Mucosa of descending colon (tissue), 3 donors: ENCODE measurements around the gene JSRP1. TPM values are rescaled to one million over a fixed set of nuclear protein-coding genes. Genes with fewer than 3 reads are reported as not detected.
"Not testable (repeated sequence)": the region's sequence is repeated elsewhere in the genome, so short reads cannot be mapped to it uniquely, and the experiment has no call there.

ENCODE experiments used
- ATAC-seq: fragments of 200-7000 bp; cut with Tn5 transposase; one replicate; pipeline ENCODE4 v1.9.1; 2020; ENCODE audit warnings: mild to moderate bottlenecking, moderate library complexity
- DNase-seq, 3 donors: peaks; one replicate each; pipeline ENCODE4 v3.0.0-alpha.2; 2020
- H3K36me3 ChIP-seq: fragments of 200-600 bp; one replicate; pipeline ENCODE4 v1.8.0; 2021; ENCODE audit warnings: low read depth, mild to moderate bottlenecking
- H3K4me1 ChIP-seq: fragments of 200-600 bp; one replicate; pipeline ENCODE4 v1.8.0; 2021; ENCODE audit warnings: low read depth, mild to moderate bottlenecking
- H3K4me3 ChIP-seq: fragments of 200-600 bp; one replicate; pipeline ENCODE4 v1.8.0; 2021; ENCODE audit warnings: mild to moderate bottlenecking
- H3K9me3 ChIP-seq: fragments of 200-600 bp; one replicate; pipeline ENCODE4 v1.8.0; 2021; ENCODE audit warnings: mild to moderate bottlenecking
- intact Hi-C, 2 donors: fragments of 100-400 bp; cut with DNase I in 1 of 2; cut with micrococcal nuclease in 1 of 2; formaldehyde crosslinking; loops; one replicate each; pipeline versions ENCODE4 v1.11.0 to v1.11.1; 2022; cut with DNase I, micrococcal nuclease
- total RNA-seq, 3 donors: library from RNA; stranded (reverse); fragmentation: NEBNext Ultra II Directional in 2 of 3; extraction: Animal tissue kit (Norgen Biotek cat#: 25700) in 2 of 3; gene quantifications; one replicate each; pipeline versions ENCODE4 v1.2.1 to v1.2.4, GENCODE V29; 2021 to 2023
- TF ChIP-seq, protein P1 (sequence below): fragments of 200-600 bp; IDR thresholded peaks from one replicate; pipeline ENCODE4 v1.8.0; 2022; ENCODE audit warnings: antibody characterized with exemption, mild to moderate bottlenecking
- donor health status: DM: no; HTN: no; CAD: no; lungs with moderate emphysema.
- donor health status: DM: no; HTN: no; CAD: no.
- donor health status: DM: no; HTN: yes; CAD: no.

JSRP1 gene
- total RNA-seq, 3 donors from 2014 or later: 0.38 to 2.4 (median 0.87) TPM

DNA sequence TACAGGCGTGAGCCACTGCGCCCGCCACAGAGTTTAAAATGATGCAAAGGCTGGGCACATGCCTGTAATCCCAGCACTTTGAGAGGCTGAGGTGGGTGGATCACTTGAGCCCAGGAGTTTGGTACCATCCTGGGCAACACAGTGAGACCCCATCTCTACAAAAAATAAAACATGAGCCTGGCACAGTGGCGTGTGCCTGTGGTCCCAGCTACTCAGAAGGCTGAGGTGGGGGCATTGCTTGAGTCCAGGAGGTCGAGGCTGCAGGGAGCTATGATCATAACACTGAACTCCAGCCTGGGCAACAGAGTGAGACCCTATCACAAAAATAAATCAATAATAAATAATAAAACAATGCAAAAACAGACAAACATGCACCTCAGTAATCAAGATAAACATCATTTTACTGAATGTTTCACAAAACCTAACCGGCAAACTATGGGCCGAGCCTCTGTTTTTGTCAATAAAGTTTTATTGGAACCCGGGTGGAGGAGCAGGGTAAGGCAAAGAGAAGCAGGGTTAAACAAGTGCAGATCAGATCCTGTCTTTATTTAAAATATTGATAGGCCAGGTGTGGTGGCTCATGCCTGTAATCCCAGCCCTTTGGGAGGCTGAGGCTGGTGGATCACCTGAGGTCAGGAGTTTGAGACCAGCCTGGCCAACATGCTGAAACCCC is 27.8 kb upstream of the JSRP1 start:
- no peaks in the 10 kb centered on the region for H3K36me3 ChIP-seq
- DNase-seq (no peak), ATAC-seq (no peak)
- H3K4me1 ChIP-seq: no peaks in the 10 kb centered on the region
- H3K9me3 ChIP-seq: no peaks in the 10 kb centered on the region
- TF ChIP-seq, protein P1, sequence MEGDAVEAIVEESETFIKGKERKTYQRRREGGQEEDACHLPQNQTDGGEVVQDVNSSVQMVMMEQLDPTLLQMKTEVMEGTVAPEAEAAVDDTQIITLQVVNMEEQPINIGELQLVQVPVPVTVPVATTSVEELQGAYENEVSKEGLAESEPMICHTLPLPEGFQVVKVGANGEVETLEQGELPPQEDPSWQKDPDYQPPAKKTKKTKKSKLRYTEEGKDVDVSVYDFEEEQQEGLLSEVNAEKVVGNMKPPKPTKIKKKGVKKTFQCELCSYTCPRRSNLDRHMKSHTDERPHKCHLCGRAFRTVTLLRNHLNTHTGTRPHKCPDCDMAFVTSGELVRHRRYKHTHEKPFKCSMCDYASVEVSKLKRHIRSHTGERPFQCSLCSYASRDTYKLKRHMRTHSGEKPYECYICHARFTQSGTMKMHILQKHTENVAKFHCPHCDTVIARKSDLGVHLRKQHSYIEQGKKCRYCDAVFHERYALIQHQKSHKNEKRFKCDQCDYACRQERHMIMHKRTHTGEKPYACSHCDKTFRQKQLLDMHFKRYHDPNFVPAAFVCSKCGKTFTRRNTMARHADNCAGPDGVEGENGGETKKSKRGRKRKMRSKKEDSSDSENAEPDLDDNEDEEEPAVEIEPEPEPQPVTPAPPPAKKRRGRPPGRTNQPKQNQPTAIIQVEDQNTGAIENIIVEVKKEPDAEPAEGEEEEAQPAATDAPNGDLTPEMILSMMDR: no peak
- no peak overlapping the region for H3K4me3 ChIP-seq
- intact Hi-C loops: no loop called here

DNA sequence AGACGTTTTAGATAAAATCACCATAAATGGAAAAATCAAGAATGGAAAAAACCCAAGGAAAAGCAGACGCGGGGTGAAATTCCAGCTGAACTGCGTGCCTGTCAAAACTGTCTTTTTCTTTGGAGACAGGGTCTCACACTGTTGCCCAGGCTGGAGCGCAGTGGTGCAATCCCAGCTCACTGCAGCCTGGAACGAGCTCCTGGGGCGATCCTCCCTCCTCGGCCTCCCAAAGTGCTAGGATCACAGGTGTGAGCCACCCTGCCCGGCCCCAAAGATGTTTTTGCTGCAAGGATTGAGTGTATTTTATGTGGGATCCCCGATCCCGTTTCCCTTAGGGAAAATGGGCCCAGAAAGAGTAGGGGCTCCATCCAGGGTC is 26.6 kb upstream of the JSRP1 start:
- TF ChIP-seq, protein P1: no peak
- Histone ChIP-seq H3K4me1 (peaks cover 4% of the 10 kb centered on the region), H3K4me3 (no peak overlapping the region), H3K9me3 (no peaks in the 10 kb centered on the region), H3K36me3 (no peaks in the 10 kb centered on the region)
- ATAC-seq: no peak
- intact Hi-C loops: no loop called here
- DNase-seq: no peak

DNA sequence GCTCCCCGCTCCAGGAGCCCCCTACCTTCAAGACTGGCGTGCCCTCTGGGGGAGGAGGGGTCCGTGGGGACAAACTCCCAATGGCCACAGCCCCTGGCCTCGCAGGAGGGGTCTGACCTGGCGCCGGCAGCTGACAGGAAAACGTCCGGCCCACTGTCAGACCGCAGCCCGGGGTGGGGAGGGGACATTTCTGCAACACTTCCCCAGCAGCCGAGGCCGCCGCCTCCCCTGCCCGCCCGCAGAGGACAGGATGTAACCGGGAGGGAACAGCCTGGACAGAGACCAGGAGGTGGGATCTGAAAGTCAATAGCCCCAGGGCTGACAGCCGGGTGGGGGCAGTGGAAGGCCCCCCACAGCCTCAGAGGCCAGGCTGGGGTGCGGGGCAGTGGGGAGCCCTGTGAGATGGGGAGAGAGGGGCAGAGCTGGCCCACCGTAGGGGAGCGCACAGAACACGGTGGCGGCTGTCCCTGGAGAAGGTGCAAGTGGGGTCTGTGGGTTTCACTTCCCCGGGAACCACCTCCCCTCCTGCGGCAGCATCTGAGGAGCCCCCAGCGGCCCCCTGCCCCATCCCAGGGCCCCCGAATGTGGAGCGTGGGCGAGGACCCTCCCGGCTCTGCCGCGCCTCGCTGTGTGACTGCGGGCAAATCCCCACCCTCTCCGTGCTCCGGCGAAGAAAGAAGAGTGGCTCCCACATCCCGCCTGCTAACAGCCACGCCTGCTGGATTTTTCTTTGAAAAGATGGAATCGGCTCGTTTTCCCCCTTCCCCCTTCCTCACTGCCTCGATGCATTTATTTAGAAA is 26.0 kb upstream of the JSRP1 start, which contains the start of gene PEAK3:
TSS of gene PEAK3 (minus strand) at position 114 of the 800 bp plus-strand sequence. CDS start 1,244 bp downstream, outside the sequence.
- intact Hi-C loops: no loop called here

GRCh38 chr19:2281265-2282061 is 25.2 kb upstream of the JSRP1 start:
- H3K4me1 ChIP-seq, H3K36me3 ChIP-seq, H3K4me3 ChIP-seq, intact Hi-C loops, H3K9me3 ChIP-seq, DNase-seq: not testable (repeated sequence)
- peak; percentile 3 for ATAC-seq

More for the DNA sequence above, 26.0 kb upstream of the JSRP1 start, which contains the start of gene PEAK3:
- ATAC-seq: peak; percentile 65
- Histone ChIP-seq H3K36me3 (no peaks in the 10 kb centered on the region), H3K4me1 (peaks cover 4% of the 10 kb centered on the region), H3K4me3 (no peak within 1 kb of the TSS), H3K9me3 (no peaks in the 10 kb centered on the region)
- TF ChIP-seq, protein P1: no peak
- DNase-seq: peak; percentile 66 to 90 (median 74)

- intact Hi-C loops: no loop called here
- no peak overlapping the region for H3K4me3 ChIP-seq
- DNase-seq (peak in 2 of 3 donors; percentile 23 to 56), ATAC-seq (no peak)
- no peaks in the 10 kb centered on the region for H3K9me3 ChIP-seq
- no peaks in the 10 kb centered on the region for H3K36me3 ChIP-seq
- H3K4me1 ChIP-seq: peaks cover 12% of the 10 kb centered on the region
- TF ChIP-seq, protein P1: no peak
Measured at GRCh38 chr19:2280633-2281264, 24.5 kb upstream of the JSRP1 start.
